Epidermal melanocyte (primary cell): ENCODE results near the gene GALNT9.

Experiments used
- DNase-seq: peaks from one replicate; pipeline ENCODE4 v3.0.0; 2011; ENCODE audit warnings: low spot score; ENCODE audit not compliant: insufficient read length

The GALNT9 gene

GRCh38 chr12:132344601-132345000, 15.2 kb upstream of the GALNT9 start:
- DNase-seq = no peak

GRCh38 chr12:132344181-132344580, 14.8 kb upstream of the GALNT9 start:
- no peak for DNase-seq

GRCh38 chr12:132343294-132344004, 14.1 kb upstream of the GALNT9 start:
- no peak for DNase-seq

- no peak for DNase-seq
These were observed 13.2 kb upstream of the GALNT9 start for GRCh38 chr12:132342251-132343227.

GRCh38 chr12:132341318-132342050, 12.1 kb upstream of the GALNT9 start:
- DNase-seq = no peak

- DNase-seq = no peak
These were observed 11.1 kb upstream of the GALNT9 start for GRCh38 chr12:132340266-132341035.

- no peak for DNase-seq
These were observed 10.5 kb upstream of the GALNT9 start for GRCh38 chr12:132339856-132340255.

- no peak for DNase-seq
These were observed 9.4 kb upstream of the GALNT9 start for GRCh38 chr12:132338781-132339180.

- DNase-seq = no peak
These were observed 8.9 kb upstream of the GALNT9 start for GRCh38 chr12:132338311-132338710.

GRCh38 chr12:132337557-132337956, 8.2 kb upstream of the GALNT9 start:
- DNase-seq = no peak

- no peak for DNase-seq
These were observed 7.3 kb upstream of the GALNT9 start for GRCh38 chr12:132336451-132337413.

- DNase-seq = no peak
These were observed 5.9 kb upstream of the GALNT9 start for GRCh38 chr12:132335179-132335756.

GRCh38 chr12:132333766-132334165, 4.4 kb upstream of the GALNT9 start:
- DNase-seq = no peak

GRCh38 chr12:132333273-132333672, 3.9 kb upstream of the GALNT9 start:
- no peak for DNase-seq

GRCh38 chr12:132330549-132330881, 1.1 kb upstream of the GALNT9 start:
- no peak for DNase-seq

- no peak for DNase-seq
These were observed 545 bp upstream of the GALNT9 start for GRCh38 chr12:132329720-132330548.

- no peak for DNase-seq
These were observed 933 bp downstream of the GALNT9 start for GRCh38 chr12:132328282-132329029.
